ENCODE data around the gene DOCK3. TPM values are rescaled to one million over a fixed set of nuclear protein-coding genes. Genes with fewer than 3 reads are reported as not detected.

DOCK3 gene
- total and polyA plus RNA-seq, 10 of the 15 experiments (the other 5 are each of a cell fraction or from before 2014, with no cell fraction given), result 0.02 to 0.52 (median 0.04) TPM; not detected in 5

- Histone ChIP-seq H3K36me3 (ENCODE audit: control insufficient read depth in 2 of 2, insufficient read depth in 2 of 2, low read length in 1 of 2) (no peaks in the 10 kb centered on the region), H3K27ac (ENCODE audit: control insufficient read depth, insufficient read depth) (no peak overlapping the region), H3K4me3 (no peak overlapping the region), H3K79me2 (ENCODE audit: control insufficient read depth, insufficient read depth, low read length) (no peaks in the 10 kb centered on the region), H3K9ac (ENCODE audit: control insufficient read depth, insufficient read depth, low read length) (no peak overlapping the region), H2AFZ (ENCODE audit: control insufficient read depth, low read depth, low read length) (no peak overlapping the region), H3K4me2 (ENCODE audit: control insufficient read depth, insufficient read depth) (no peak overlapping the region), H3K27me3 (replicated peaks in 1 of 2; ENCODE audit: control insufficient read depth in 2 of 2, insufficient read depth in 2 of 2, low read length in 1 of 2) (no peaks in the 10 kb centered on the region), H3K9me3 (replicated peaks; ENCODE audit: control insufficient read depth, insufficient read depth, low read length) (no peaks in the 10 kb centered on the region), H3K4me1 (ENCODE audit: control insufficient read depth, insufficient read depth, low read length) (no peaks in the 10 kb centered on the region), H4K20me1 (ENCODE audit: control insufficient read depth, insufficient read depth) (no peaks in the 10 kb centered on the region)
- intact Hi-C loops (cut with micrococcal nuclease; ENCODE audit: unreplicated experiment), result no loop called here
- ChIA-PET SMC1A (ENCODE audit: uncharacterized antibody, unreplicated experiment) (no interaction called here), CTCF (no interaction called here), POLR2A (no interaction called here), RAD21 (ENCODE audit: unreplicated experiment) (no interaction called here)
- TF ChIP-seq BACH1 (IDR thresholded peaks at IDR 0.05; ENCODE audit: borderline replicate concordance) (no peak), MYC (IDR thresholded peaks at IDR 0.05; ENCODE audit: insufficient read depth, insufficient read length, insufficient replicate concordance, low read length, severe bottlenecking) (no peak), ZSCAN29 (IDR thresholded peaks at IDR 0.05) (no peak), YBX1 (IDR thresholded peaks at IDR 0.05) (no peak), ZNF217 (IDR thresholded peaks at IDR 0.05) (no peak), ATF2 (IDR thresholded peaks at IDR 0.05; ENCODE audit: low read length) (no peak), POLR2AphosphoS2 (IDR thresholded peaks at IDR 0.05; ENCODE audit: low read depth, low read length) (no peak), HCFC1 (IDR thresholded peaks at IDR 0.05; ENCODE audit: low read length) (no peak), ZBTB4 (CRISPR knock-in tag; IDR thresholded peaks at IDR 0.05) (no peak), HDGF (IDR thresholded peaks at IDR 0.05) (no peak), MEF2A (IDR thresholded peaks at IDR 0.05; ENCODE audit: insufficient read depth, low read depth, low read length) (no peak), RELB (IDR thresholded peaks at IDR 0.05; ENCODE audit: low read depth) (no peak), POU2F2 (IDR thresholded peaks at IDR 0.05; ENCODE audit: borderline replicate concordance, low read depth, low read length) (no peak), EGR1 (IDR thresholded peaks at IDR 0.05; ENCODE audit: borderline replicate concordance in 1 of 2, low read depth in 2 of 2, low read length in 2 of 2) (no peak), IKZF1 (conservative IDR thresholded peaks at IDR 0.05) (no peak), SPI1 (IDR thresholded peaks at IDR 0.05; ENCODE audit: borderline replicate concordance, insufficient read depth, low read depth, low read length) (no peak), SIN3A (IDR thresholded peaks at IDR 0.05; ENCODE audit: low read depth, low read length) (no peak), USF2 (IDR thresholded peaks at IDR 0.05; ENCODE audit: borderline replicate concordance, low read depth, low read length) (no peak)
- WGBS (ENCODE audit: insufficient coverage, insufficient replicate concordance, low lambda C conversion rate, missing lambda C conversion rate), result 24% methylated on average over 3 of the region's 3 CpGs
- BruUV-seq (replicated peaks), result no TSS peak
- DNase-seq (ENCODE audit: low read depth, low spot score), result no peak
- no peak for FAIRE-seq
- ATAC-seq, result no peak
- in situ Hi-C loops (cut with MboI), result no loop called here
Observed at GRCh38 chr3:51242939-51243338, 568.2 kb downstream of the DOCK3 start.
